Fibroblast of lung (primary cell): ENCODE results near the gene CYP26B1.

Source experiments
- EZH2 ChIP-seq: IDR thresholded peaks from 2 replicates; pipeline ENCODE4 v1.5.1; 2012; ENCODE audit warnings: low read length, control low read depth, mild to moderate bottlenecking; ENCODE audit errors: missing control alignments
- TF ChIP-seq, protein P1 (sequence below), 2 donors: IDR thresholded peaks in 1 of 2; conservative IDR thresholded peaks in 1 of 2; 1 replicate in 1 of 2; 2 replicates in 1 of 2; pipeline ENCODE4 v1.5.1; 2011 to 2012; ENCODE audit warnings: low read length in 2 of 2, control low read depth in 1 of 2, inconsistent platforms in 1 of 2, low read depth in 1 of 2, mild to moderate bottlenecking in 1 of 2

DNA sequence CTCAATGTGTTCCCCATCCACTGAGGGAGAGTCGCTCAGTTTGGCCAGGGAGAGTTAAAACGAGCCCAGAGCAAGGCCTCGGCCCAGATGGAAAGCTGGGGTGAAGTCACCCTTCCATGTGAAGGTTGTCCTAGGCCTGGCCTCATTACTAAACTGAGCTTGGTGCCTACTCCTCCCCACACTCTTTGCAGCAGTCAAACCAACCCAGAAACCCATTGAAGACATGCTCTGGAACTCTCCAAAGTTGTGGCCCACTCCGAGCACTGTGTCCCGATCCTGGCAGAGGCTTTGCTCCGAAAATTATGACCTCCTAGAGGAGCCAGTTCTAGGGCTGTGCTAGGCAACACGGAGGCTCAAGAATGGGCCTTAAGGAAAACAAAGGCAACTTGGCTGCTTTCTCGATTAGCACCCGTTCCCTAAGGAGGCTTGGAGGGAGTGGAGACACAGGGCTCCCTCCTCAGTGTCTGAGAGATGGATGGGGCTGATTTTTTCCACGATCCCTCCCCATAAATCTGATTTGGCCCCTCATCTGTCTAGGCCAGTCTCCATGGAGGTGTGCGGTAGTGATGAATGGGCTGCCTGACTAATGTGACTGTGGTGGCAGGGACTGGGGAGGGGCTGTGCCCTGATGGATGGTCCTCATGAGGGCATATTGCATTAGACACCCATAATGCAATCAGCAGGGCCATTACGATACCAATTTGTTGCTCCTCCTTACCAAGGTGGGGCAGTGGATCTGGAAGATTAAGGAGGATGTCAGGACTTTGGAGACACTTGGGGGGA lies 11.7 kb upstream of the CYP26B1 start:
- TF ChIP-seq, protein P1, sequence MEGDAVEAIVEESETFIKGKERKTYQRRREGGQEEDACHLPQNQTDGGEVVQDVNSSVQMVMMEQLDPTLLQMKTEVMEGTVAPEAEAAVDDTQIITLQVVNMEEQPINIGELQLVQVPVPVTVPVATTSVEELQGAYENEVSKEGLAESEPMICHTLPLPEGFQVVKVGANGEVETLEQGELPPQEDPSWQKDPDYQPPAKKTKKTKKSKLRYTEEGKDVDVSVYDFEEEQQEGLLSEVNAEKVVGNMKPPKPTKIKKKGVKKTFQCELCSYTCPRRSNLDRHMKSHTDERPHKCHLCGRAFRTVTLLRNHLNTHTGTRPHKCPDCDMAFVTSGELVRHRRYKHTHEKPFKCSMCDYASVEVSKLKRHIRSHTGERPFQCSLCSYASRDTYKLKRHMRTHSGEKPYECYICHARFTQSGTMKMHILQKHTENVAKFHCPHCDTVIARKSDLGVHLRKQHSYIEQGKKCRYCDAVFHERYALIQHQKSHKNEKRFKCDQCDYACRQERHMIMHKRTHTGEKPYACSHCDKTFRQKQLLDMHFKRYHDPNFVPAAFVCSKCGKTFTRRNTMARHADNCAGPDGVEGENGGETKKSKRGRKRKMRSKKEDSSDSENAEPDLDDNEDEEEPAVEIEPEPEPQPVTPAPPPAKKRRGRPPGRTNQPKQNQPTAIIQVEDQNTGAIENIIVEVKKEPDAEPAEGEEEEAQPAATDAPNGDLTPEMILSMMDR (conservative IDR thresholded peaks at IDR 0.05 in 1 of 2, IDR thresholded peaks at IDR 0.05 in 1 of 2; ENCODE audit: low read depth in 1 of 2, low read length in 2 of 2), result no peak
- TF ChIP-seq EZH2, result no peak
